ENCODE measurements around the gene COL3A1.

The COL3A1 gene

DNA sequence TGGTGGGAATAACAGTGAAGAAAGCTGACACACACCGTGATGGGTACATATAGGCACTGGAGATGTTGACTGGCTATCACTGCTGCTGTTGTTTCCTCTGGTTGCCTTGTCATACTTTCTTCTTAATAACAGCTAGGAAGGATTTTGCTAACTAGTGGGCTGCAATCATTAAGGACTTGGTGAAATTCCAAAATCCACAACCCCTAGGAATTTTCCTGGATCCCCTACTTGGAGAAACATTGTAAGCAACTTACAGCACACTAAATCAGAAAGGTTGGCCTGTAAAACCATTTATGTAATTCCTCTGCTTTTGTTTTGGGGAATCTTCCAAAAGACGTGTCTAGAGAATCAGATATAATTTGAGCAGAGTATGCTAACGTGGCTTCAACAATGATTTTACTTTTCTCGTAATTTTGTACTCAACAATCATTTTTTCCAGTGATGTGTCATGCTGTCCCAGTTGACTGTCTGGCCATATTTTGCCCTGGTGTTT, 8.0 kb upstream of the COL3A1 start:
- TF ChIP-seq, protein P1, sequence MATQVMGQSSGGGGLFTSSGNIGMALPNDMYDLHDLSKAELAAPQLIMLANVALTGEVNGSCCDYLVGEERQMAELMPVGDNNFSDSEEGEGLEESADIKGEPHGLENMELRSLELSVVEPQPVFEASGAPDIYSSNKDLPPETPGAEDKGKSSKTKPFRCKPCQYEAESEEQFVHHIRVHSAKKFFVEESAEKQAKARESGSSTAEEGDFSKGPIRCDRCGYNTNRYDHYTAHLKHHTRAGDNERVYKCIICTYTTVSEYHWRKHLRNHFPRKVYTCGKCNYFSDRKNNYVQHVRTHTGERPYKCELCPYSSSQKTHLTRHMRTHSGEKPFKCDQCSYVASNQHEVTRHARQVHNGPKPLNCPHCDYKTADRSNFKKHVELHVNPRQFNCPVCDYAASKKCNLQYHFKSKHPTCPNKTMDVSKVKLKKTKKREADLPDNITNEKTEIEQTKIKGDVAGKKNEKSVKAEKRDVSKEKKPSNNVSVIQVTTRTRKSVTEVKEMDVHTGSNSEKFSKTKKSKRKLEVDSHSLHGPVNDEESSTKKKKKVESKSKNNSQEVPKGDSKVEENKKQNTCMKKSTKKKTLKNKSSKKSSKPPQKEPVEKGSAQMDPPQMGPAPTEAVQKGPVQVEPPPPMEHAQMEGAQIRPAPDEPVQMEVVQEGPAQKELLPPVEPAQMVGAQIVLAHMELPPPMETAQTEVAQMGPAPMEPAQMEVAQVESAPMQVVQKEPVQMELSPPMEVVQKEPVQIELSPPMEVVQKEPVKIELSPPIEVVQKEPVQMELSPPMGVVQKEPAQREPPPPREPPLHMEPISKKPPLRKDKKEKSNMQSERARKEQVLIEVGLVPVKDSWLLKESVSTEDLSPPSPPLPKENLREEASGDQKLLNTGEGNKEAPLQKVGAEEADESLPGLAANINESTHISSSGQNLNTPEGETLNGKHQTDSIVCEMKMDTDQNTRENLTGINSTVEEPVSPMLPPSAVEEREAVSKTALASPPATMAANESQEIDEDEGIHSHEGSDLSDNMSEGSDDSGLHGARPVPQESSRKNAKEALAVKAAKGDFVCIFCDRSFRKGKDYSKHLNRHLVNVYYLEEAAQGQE (IDR thresholded peaks at IDR 0.05; ENCODE audit: insufficient read depth in 1 of 2, low read depth in 2 of 2, low read length in 2 of 2), result no peak
- TF ChIP-seq FOXP2 (optimal IDR thresholded peaks at IDR 0.05; ENCODE audit: borderline replicate concordance, extremely low read depth, extremely low read length, insufficient read depth) (no peak), TAF1 (IDR thresholded peaks at IDR 0.05; ENCODE audit: borderline replicate concordance, insufficient read depth, low read length) (no peak), POLR2AphosphoS5 (IDR thresholded peaks at IDR 0.05; ENCODE audit: low read depth, low read length) (no peak), SIN3A (IDR thresholded peaks at IDR 0.05; ENCODE audit: borderline replicate concordance, insufficient read depth, low read length) (no peak)

DNA sequence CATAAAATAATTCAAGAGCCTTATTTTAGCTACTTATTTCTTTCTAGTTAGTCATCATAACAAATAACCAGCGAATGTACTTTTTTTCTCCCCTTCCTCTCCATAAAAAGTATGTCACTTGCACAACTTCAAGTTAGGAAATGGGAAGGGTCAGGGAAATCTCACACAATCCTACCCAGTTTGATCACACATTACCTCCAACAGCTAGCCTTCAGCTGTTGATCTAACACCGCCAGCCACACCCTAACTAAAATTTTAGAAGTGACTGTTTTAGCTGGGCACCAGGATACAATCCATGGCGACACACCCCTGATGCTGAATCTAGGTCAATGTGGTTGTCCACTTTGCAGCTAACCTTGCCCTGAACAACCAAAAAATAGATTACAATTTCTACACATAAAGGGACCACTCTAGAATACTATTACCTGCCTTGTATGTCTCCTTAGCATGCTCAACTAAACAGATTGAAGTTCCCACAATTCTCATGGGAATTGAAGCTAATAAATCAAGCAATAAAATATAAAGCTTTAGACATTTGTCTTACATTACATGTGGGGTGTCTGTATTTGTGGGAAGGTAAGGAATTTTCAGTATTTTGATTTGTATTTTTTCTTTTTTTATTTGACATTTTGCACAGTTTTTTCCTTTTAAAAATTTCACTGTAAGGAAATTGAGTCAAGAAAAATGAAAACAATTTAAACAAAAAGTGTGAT, 7.3 kb upstream of the COL3A1 start:
- TF ChIP-seq, protein P1 (IDR thresholded peaks at IDR 0.05; ENCODE audit: insufficient read depth in 1 of 2, low read depth in 2 of 2, low read length in 2 of 2), result no peak
- no peak for TF ChIP-seq SIN3A (IDR thresholded peaks at IDR 0.05; ENCODE audit: borderline replicate concordance, insufficient read depth, low read length)
- TF ChIP-seq FOXP2 (optimal IDR thresholded peaks at IDR 0.05; ENCODE audit: borderline replicate concordance, extremely low read depth, extremely low read length, insufficient read depth), result no peak
- no peak for TF ChIP-seq TAF1 (IDR thresholded peaks at IDR 0.05; ENCODE audit: borderline replicate concordance, insufficient read depth, low read length)
- no peak for TF ChIP-seq POLR2AphosphoS5 (IDR thresholded peaks at IDR 0.05; ENCODE audit: low read depth, low read length)

DNA sequence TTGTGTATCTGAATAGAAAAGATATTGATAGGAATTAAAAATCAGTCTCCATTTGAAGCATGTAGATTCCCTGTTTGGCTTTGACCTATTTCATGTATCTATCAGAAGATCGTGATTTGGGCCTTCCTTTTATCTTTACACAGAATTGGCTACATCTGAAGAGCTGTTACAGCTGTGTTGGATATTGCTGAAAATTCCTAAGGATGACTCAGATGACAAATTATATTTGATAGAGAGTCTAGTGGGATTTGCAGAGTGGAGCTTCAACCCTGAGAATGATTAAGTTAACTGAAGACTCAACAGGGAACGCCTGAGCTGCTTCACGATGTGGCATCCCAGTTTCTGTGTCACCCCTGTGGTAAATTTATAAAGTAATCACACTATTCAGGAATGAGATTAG, 4.9 kb upstream of the COL3A1 start:
- TF ChIP-seq, protein P1 (IDR thresholded peaks at IDR 0.05; ENCODE audit: insufficient read depth in 1 of 2, low read depth in 2 of 2, low read length in 2 of 2), result no peak
- TF ChIP-seq FOXP2 (optimal IDR thresholded peaks at IDR 0.05; ENCODE audit: borderline replicate concordance, extremely low read depth, extremely low read length, insufficient read depth) (no peak), POLR2AphosphoS5 (IDR thresholded peaks at IDR 0.05; ENCODE audit: low read depth, low read length) (no peak), SIN3A (IDR thresholded peaks at IDR 0.05; ENCODE audit: borderline replicate concordance, insufficient read depth, low read length) (no peak), TAF1 (IDR thresholded peaks at IDR 0.05; ENCODE audit: borderline replicate concordance, insufficient read depth, low read length) (no peak)

DNA sequence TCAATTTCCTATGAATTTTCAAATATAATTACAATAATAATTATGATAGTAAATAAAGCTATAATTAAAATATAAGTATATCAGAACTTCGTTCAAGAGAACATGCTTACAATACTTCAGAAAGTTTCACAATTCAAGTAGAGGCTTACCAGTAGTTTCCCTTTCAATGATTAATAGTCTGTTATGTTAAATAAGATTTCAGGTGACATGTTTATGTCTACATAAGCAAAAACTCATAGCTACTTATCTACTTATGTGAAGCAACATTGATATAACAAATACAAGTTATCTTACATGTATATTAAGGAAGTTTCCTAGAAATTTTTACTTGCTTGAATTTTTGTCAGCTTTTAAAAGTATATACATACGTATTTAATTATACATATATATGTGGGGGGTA, 4.5 kb upstream of the COL3A1 start:
- TF ChIP-seq TAF1 (IDR thresholded peaks at IDR 0.05; ENCODE audit: borderline replicate concordance, insufficient read depth, low read length), result no peak
- no peak for TF ChIP-seq SIN3A (IDR thresholded peaks at IDR 0.05; ENCODE audit: borderline replicate concordance, insufficient read depth, low read length)
- TF ChIP-seq, protein P1 (IDR thresholded peaks at IDR 0.05; ENCODE audit: insufficient read depth in 1 of 2, low read depth in 2 of 2, low read length in 2 of 2), result no peak
- no peak for TF ChIP-seq FOXP2 (optimal IDR thresholded peaks at IDR 0.05; ENCODE audit: borderline replicate concordance, extremely low read depth, extremely low read length, insufficient read depth)
- TF ChIP-seq POLR2AphosphoS5 (IDR thresholded peaks at IDR 0.05; ENCODE audit: low read depth, low read length), result no peak
